ENCODE measurements around the gene IFIT2. TPM values are rescaled to one million over a fixed set of nuclear protein-coding genes. Genes with fewer than 3 reads are reported as not detected.
A peak's percentile ranks its signal among the peaks of the same experiment; 100 is the strongest.

The IFIT2 gene
- total RNA-seq, 1 experiment from 2014 or later, result 0.15 TPM

- no peak for TF ChIP-seq FOXP1 (CRISPR knock-in tag; IDR thresholded peaks at IDR 0.05; ENCODE audit: borderline replicate concordance)
- no peak for TF ChIP-seq CREM (CRISPR knock-in tag; IDR thresholded peaks at IDR 0.05)
- TF ChIP-seq, protein P1, sequence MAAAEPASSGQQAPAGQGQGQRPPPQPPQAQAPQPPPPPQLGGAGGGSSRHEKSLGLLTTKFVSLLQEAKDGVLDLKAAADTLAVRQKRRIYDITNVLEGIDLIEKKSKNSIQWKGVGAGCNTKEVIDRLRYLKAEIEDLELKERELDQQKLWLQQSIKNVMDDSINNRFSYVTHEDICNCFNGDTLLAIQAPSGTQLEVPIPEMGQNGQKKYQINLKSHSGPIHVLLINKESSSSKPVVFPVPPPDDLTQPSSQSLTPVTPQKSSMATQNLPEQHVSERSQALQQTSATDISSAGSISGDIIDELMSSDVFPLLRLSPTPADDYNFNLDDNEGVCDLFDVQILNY (CRISPR knock-in tag; IDR thresholded peaks at IDR 0.05), result no peak
- TF ChIP-seq IRF1 (CRISPR knock-in tag; IDR thresholded peaks at IDR 0.05), result no peak
- TF ChIP-seq ZNF416 (CRISPR knock-in tag; IDR thresholded peaks at IDR 0.05), result no peak
- TF ChIP-seq, protein P2, sequence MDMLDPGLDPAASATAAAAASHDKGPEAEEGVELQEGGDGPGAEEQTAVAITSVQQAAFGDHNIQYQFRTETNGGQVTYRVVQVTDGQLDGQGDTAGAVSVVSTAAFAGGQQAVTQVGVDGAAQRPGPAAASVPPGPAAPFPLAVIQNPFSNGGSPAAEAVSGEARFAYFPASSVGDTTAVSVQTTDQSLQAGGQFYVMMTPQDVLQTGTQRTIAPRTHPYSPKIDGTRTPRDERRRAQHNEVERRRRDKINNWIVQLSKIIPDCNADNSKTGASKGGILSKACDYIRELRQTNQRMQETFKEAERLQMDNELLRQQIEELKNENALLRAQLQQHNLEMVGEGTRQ (CRISPR knock-in tag; IDR thresholded peaks at IDR 0.05), result no peak
- no peak for TF ChIP-seq JUN (CRISPR knock-in tag; IDR thresholded peaks at IDR 0.05)
- no peak for TF ChIP-seq TCF7 (CRISPR knock-in tag; IDR thresholded peaks at IDR 0.05; ENCODE audit: low read depth)
- TF ChIP-seq NR3C1 (CRISPR knock-in tag; conservative IDR thresholded peaks at IDR 0.05; ENCODE audit: low read depth), result no peak
- TF ChIP-seq SMAD3 (CRISPR knock-in tag; IDR thresholded peaks at IDR 0.05; ENCODE audit: borderline replicate concordance), result no peak
Observed at GRCh38 chr10:89341649-89342048, 39.8 kb downstream of the IFIT2 start (continued).

- no peak overlapping the region for H3K4me3 Mint-ChIP-seq
- ATAC-seq (no peak), DNase-seq (ENCODE audit: low spot score) (no peak)
- peaks cover 44% of the 10 kb centered on the region for H3K4me1 Mint-ChIP-seq
- peaks cover 11% of the 10 kb centered on the region for H3K9me3 Mint-ChIP-seq
- no peak overlapping the region for H3K27ac Mint-ChIP-seq
- no peak for TF ChIP-seq NFATC4 (CRISPR knock-in tag; IDR thresholded peaks at IDR 0.05)
- TF ChIP-seq ZNF219 (CRISPR knock-in tag; IDR thresholded peaks at IDR 0.05; ENCODE audit: borderline replicate concordance), result no peak
- no peak for TF ChIP-seq TCF7 (CRISPR knock-in tag; IDR thresholded peaks at IDR 0.05; ENCODE audit: low read depth)
- TF ChIP-seq, protein P2 (CRISPR knock-in tag; IDR thresholded peaks at IDR 0.05), result no peak
- TF ChIP-seq, protein P3, sequence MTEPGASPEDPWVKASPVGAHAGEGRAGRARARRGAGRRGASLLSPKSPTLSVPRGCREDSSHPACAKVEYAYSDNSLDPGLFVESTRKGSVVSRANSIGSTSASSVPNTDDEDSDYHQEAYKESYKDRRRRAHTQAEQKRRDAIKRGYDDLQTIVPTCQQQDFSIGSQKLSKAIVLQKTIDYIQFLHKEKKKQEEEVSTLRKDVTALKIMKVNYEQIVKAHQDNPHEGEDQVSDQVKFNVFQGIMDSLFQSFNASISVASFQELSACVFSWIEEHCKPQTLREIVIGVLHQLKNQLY (CRISPR knock-in tag; IDR thresholded peaks at IDR 0.05), result no peak
- TF ChIP-seq EMX1 (CRISPR knock-in tag; IDR thresholded peaks at IDR 0.05), result no peak
- TF ChIP-seq, protein P4, sequence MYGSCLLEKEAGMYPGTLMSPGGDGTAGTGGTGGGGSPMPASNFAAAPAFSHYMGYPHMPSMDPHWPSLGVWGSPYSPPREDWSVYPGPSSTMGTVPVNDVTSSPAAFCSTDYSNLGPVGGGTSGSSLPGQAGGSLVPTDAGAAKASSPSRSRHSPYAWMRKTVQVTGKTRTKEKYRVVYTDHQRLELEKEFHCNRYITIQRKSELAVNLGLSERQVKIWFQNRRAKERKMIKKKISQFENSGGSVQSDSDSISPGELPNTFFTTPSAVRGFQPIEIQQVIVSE (CRISPR knock-in tag; IDR thresholded peaks at IDR 0.05; ENCODE audit: borderline replicate concordance), result no peak
- H3K27me3 Mint-ChIP-seq (ENCODE audit: low read depth), result no peaks in the 10 kb centered on the region
- H3K36me3 Mint-ChIP-seq, result peaks cover 5% of the 10 kb centered on the region; the same call in 1 of the 2 replicates
- CTCF ChIA-PET, result no interaction called here
- POLR2A ChIA-PET, result no interaction called here
Observed at GRCh38 chr10:89342206-89342958, 40.5 kb downstream of the IFIT2 start.

GRCh38 chr10:89343089-89343767 lies 41.4 kb downstream of the IFIT2 start:
- Mint-ChIP-seq H3K27me3 (ENCODE audit: low read depth) (no peaks in the 10 kb centered on the region), H3K4me1 (peaks cover 48% of the 10 kb centered on the region), H3K9me3 (peaks cover 11% of the 10 kb centered on the region), H3K36me3 (peaks cover 5% of the 10 kb centered on the region; the same call in 1 of the 2 replicates), H3K27ac (no peak overlapping the region), H3K4me3 (no peak overlapping the region)
- TF ChIP-seq IRF2 (CRISPR knock-in tag; IDR thresholded peaks at IDR 0.05; ENCODE audit: borderline replicate concordance, low read depth), result no peak
- ATAC-seq (peak; percentile 33), DNase-seq (ENCODE audit: low spot score) (no peak)
- ChIA-PET POLR2A (no interaction called here), CTCF (no interaction called here)
